ENCODE results near the gene MBD3L3.
"Not testable (repeated sequence)": the region's sequence is repeated elsewhere in the genome, so short reads cannot be mapped to it uniquely, and the experiment has no call there.

The MBD3L3 gene

DNA sequence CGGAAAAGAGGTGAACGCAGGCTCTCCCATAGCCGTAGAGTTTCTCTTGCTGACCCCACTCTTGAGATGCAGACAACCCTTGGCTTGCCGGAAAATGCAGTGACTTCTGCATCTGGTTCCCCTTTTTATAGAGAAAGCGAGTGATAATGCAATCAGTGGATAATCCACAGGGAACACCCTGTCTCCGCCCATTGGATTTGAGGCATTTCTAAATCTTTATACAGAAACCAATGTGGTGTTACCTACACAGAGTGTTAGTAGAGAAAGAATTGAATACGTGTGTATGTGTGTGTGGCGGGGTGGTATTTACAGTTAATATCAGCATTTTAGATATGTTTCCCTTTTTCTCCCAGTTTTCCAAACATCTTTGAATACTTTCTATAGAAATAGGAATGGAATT is at the start of gene MBD3L3:
MBD3L3 (minus strand) TSS at position 101 of the 400 bp plus-strand sequence; CDS start at position 30, 71 bp downstream.
- not testable (repeated sequence) for DNase-seq

DNA sequence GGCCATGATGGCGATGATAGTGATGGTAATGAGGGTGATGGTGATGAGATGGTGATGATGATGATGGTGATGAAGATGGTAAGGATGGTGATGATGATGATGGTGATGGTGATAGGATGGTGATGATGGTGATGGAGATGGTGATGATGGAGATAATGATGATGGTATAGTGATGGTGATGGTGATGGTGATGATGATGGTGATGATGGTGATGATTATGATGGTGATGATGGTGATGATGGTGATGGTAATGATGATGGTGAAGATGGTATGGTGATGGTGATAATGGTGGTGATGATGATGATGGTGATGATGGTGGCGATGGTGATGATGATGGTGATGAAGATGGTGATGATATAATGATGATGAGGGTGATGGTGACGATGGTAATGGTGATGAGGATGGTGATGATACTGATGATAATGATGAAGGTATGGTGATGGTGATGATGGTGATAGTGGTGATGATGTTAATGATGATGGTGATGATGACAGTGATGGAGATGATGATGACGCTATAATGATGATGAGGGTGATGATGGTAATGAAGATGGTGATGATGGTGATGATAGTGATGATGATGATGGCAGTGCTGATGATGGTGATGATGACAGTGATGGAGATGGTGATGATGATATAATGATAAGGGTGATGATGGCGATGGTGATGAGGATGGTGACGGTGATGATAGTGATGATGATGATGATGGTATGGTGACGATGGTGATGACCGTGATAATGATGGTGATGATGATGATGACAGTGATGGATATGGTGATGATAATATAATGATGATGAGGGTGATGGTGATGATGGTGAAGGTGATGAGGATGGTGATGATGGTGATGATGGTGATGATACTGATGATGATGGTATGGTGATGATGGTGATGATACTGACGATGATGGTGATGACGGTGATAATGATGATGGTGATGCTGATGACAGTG is 48.5 kb upstream of the MBD3L3 start:
- no peak for DNase-seq

DNA sequence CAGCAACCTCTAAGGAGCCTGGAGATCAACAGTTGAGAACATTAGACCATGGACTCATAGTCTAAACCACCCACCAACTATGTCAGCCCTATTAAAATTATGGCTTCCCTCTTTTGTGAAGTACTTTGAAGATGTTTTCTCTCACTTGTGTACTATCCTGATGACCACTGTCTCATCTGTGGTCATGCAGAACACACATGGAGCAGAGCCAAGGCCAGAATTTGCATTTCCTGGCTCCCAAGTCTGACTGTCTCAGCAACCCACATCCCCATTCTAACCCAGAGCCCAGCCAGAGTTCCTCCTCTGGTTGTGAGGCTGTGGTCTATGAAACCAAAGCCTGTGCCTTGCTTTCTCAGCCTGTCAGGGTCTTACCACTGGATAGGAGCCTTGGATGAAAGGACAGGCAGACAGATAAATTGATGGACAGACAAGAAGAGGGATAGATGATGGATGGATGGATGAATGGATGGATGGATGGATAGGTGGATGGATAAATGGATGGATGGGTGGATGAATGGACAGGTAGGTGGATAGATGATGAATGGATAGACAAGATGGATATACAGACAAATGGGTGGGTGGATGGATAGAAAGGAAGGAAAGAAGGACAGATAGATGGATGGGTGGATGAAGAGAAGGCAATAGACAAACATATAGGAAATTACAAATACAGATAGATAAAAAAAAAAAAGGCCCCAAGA is 46.4 kb upstream of the MBD3L3 start:
- DNase-seq = no peak

DNA sequence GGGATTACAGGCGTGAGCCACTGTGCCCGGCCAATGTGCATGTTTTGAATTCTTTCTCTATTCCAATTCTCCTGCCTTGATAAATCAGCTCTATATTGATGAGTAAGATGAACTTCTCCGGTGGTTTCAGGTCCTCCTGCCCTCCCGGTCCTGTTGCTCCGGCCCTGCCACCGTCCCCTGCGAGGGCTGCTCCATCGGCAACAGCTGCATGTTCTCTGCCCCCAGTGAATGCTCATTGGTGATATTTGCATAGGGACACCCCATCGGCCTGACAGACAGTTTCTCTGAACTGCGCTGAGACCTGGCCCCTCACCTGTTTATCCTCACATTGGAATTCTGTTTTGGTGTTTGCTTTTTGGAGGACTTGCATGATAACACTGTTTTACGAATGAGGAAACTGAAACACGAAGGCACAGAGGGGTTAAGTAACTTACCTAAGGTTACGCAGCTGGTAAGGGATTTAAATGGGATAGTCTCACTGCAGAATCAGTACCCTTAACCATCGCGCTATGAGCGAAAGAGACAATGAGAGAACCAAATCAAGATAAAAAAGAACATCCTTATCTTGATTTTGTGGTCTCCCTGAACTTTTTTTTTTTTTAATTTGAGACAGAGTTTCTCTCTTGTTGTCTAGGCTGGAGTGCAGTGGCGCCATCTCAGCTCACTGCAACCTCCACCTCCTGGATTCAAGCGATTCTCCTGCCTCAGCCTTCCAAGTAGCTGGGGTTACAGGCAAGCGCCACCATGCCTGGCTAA is 43.2 kb upstream of the MBD3L3 start:
- no peak for DNase-seq

DNA sequence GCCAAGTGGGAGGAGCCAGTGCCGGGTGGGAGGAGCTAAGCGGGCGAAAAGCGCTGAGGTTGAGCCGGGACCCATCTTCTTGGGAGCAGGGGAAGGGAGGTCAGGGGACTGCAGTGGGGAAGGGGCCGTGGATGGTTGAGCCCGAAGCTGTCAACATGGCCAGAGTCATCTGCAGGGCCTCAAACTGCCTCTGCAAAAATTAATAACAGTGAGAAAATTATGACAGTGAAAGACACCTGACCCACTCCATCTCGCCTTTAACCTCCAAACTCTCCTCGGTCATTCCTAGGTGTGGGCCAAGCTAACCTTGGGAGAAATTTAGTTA is 41.1 kb upstream of the MBD3L3 start:
- DNase-seq = no peak

DNA sequence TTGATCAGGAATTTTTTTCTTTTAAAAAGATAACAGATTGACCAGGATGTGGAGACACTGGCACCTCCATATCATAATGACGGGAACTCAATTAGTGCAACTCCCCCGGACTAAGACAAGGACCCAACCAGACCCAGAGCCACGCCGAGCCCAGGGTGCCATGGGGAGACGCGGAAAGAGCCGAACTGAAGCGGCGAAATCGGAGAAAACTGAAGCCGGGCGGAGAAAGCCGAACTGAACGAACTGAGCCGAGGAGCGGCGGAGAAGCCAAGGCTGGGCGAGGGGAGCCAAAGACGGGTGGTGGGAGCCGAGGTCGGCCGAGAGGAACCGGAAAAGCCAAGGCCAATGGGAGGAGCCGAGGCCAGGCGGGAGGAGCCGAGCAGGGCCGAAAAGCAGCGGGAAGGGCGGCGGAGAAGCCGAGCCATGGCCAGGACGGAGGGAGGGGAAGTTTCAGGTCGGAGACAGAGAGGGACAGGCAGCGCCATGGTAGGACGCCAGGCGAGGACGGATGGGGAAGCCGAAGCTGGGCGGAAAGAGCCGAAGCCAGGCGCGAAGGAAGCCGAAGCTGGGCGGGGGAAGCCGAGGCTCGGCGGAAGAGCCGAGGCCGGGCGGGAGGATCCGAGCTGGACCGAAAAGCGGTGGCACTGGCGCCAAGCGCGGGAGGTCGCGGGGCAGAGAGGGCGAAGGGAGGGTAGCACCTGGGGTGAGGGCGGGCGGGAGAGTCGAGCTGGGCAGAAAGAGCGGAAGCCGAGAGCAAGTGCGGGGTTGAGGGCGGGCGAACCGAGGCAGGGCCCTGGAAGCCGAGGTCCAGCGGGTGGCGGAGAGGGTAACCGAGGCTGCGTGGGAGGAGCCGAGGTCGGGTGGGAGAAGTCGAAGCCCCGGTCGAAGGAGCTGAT is 40.5 kb upstream of the MBD3L3 start:
- peak; percentile 90 for DNase-seq

DNA sequence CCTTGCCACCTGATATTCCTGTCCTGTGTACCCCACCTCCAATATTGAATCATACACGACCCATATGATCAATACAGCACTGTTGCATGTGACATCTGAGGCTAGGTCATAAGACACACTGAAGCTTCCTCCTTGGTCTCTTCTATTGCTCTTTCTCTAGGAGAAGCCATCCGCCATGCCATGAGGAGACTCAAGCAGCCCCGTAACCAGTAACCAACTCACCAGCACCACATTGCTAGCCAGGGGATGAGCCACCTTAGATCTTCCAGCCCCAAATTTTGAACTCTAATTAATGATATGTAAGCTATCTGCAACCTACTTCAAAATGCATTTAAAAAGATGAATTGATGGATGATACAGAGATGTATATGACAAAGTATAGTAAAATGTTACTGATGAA is 39.6 kb upstream of the MBD3L3 start:
- no peak for DNase-seq

DNA sequence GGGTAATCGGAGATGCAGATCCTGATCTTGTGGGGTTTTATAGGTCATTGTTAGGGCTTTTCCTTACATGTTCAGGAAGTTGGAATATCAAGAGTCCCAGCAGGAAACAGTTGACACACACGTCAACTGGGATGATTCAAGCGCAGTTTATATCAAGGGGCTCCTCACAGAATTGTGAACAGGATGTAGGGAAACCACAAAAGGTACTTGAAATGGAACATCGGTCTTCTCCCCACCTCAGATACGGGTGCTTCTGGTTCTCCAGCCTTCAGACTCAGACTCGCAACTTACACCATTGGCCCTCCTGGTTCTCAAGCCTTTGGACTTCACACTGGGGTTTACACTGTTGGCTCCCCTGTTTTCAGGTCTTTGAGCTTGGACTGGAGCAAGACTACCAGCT is 30.5 kb upstream of the MBD3L3 start:
- DNase-seq = no peak

DNA sequence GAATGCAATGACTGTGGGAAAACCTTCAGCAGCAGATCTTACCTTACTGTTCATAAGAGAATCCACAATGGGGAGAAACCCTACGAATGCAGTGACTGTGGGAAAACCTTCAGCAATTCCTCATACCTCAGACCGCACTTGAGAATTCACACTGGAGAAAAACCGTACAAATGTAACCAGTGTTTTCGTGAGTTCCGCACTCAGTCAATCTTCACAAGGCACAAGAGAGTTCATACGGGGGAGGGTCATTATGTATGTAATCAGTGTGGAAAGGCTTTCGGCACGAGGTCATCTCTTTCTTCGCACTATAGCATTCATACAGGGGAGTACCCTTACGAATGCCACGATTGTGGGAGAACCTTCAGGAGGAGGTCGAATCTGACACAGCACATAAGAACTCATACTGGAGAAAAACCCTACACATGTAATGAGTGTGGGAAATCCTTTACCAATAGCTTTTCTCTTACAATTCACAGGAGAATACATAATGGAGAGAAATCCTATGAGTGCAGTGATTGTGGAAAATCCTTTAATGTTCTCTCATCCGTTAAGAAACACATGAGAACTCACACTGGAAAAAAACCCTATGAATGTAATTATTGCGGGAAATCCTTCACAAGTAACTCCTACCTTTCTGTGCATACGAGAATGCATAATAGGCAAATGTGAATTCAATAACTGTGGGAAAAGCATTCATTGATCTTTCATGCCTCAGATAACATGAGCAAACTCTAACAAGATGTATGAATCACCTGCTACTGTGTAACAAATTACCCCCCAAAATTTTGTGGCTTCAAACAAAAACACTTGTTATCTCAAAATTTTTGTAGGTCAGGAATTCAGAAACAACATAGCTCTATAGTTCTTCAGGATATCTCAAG is 24.8 kb upstream of the MBD3L3 start:
- peak; percentile 39 for DNase-seq

DNA sequence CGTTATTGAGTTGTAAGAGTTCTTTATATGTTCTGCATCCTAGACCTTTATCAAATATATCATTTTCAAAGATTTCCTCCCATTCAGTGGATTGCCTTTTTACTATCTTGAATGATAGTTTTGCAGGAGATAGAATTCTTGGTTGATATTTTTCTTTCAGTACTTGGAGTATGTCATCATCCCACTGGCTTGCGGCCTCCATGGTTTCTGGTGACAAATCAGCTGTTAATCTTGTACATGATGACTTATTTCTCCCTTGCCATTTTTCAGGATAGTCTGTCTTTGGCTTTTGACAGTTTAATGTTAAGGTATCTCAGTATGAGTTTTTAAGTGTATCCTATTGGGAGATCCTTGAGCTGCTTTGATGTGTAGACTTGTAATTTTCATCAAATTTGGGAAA is 19.5 kb upstream of the MBD3L3 start:
- no peak for DNase-seq

DNA sequence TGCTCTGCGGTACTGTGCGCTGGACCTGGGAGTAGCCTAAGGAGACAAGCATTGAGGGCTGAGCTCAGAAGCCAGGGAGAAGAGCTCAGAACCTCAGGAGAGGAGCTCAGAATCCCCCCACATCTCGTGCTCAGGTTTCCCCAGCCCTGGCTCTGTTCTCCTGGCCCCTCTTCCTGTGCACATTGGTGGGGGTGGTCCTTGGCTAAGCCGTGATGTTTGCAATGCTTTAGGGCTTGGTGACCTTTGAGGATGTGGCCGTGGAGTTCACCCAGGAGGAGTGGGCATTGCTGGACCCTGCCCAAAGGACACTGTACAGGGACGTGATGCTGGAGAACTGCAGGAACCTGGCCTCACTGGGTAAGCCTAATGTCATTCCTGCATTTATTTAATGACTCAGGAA is 17.7 kb upstream of the MBD3L3 start:
- no peak for DNase-seq

DNA sequence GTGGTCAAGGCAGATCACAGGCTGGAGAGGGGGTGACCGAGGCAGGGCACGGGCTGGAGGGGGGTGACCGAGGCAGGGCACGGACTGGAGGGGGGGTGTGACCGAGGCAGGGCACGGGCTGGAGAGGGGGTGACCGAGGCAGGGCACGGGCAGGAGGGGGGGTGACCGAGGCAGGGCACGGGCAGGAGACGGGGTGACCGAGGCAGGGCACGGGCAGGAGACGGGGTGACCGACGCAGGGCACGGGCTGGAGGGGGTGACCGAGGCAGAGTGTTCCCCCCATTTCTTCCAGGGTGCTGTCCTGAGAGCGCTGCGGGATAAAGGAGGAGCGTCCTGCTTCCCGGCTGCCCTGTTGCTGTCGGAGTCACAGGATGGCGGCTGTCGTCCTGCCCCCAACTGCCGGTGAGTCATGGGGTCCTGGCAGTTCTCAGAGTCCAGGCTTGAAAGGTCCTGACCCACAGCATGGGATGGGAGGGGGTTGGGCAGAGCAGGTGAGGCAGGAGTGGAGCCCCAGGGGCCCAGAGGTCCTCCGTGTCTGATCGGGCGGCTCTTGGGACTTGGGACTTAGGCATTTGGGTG is 16.3 kb upstream of the MBD3L3 start:
- no peak for DNase-seq

DNA sequence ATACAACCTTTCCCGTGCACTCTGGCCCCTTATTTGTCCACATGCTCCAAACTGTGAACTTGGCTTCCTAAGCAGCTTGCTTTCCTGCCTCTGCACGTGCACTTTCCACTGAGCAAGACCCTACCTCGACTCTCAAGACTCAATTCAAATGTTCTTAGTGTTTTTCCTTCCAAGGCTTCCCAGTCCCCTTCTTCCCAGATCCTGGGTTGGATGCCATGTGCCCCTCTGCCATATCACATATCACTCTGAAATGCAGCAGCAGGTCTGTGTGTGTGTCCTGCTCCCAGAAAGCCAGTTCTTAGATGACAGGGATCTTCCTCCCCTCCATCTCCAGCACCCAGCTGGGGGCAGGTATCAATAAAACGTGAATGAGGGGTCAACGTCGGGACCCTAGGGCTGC is 14.1 kb upstream of the MBD3L3 start:
- DNase-seq = no peak

DNA sequence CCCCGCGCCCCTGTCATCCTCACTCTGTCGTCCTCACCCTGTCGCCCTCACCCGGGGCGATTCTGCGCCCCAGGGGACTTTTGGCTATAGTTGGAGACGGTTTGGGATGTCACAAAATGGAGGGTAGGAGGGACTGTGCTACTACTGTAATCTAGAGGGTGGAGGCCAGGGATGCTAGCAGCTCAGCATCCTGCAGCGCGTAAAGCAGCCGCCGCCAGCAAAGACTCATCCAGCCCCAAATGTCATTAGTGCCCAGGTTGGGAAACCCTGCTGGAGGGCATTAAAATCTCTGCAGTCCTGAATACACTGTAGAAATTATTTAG is 11.4 kb upstream of the MBD3L3 start:
- DNase-seq = no peak

DNA sequence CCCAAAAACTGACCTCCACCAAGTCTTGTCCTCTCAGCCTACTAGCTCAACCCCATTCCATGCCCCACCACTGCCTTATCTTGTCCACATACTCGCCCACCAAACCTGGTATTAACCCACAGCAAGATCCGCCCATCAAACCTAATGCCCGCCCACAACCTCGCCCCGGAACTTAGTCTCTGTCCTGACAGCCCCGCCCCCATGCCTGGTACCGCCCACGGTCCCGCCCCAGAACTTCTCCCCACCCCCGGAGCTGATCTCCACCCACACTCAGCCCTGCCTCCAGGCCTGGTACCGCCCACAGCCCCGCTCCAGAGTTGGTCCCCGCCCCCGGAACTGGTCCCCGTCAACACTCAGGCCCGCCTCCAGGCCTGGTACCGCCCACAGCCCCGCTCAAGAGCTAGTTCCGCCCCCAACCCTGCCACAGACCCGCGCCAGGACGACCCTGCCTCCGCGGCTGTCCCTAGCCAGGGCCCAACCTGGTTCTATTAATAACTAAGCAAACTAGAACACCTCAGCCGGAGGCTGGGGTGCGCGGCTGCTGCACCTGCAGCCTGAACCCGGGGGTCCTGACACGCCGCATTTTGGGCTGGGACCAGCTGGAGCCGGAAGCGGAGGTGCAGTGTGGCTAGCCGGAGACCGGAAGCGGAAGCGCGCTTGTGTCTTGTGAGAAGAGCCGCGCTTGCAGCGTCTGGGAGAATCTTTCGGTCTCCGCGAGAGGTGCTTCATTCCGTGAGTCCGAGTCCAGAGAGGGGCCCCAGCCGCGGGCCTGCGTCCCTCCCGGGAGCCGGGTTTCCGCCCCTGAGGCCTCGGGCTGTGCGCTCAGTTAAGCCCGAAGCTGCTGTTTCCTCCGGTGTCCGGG is 10.8 kb upstream of the MBD3L3 start, which contains the start of gene ZNF557:
ZNF557 (plus strand) TSS at position 662 of the 862 bp plus-strand sequence. CDS start 5,372 bp downstream, outside the sequence.
- DNase-seq = peak; percentile 96

DNA sequence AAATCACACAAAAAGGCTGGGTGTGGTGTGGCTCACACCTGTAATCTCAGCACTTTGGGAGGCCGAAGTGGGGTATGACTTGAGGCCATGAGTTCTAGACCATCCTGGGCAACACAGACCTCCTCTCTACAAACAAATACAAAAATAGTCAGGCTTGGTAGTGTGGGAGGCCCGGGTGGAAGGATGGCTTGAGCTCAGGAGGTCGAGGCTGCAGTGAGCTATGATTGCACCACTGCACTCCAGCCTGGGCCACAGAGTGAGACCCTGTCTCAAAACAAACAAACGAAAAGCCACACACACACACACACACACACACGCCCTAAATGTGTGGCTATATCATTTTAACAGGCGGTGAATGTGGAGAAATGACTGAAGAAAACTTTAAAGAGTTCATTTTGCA is 10.1 kb upstream of the MBD3L3 start:
- DNase-seq = no peak

DNA sequence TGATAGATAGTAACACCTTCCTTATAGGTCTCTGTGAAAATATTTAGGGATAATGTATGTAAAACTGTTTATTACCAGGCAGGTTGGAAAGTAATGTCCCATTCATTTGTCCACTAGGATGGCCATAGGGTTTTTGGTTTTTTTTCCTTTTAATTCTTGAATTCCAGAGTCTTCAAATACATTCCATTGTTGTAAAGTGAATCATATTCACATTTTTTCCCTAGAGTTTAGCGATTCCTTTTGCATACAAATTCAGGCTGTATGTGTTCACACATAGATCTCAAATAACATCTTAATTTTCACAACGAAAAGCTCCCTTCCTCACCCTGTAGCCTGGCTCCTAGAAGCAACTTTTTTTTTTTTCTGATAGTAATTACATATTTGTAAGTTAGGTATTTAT is 9.2 kb upstream of the MBD3L3 start:
- DNase-seq = peak; percentile 33

DNA sequence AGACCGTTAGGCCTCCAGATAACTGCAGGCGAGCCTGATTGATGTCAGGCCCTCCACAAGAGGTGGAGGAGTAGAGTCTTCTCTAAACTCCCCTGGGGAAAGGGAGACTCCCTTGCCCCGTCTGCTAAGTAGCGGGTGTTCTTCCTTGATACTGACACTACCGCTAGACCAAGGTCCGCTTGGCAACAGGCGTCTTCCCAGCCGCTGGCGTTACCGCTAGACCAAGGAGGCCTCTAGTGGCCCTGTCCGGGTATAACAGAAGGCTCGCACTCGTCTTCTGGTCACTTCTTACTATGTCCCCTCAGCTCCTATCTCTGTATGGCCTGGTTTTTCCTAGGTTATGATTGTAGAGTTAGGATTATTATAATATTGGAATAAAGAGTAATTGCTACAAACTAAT is 8.6 kb upstream of the MBD3L3 start:
- peak; percentile 10 for DNase-seq

DNA sequence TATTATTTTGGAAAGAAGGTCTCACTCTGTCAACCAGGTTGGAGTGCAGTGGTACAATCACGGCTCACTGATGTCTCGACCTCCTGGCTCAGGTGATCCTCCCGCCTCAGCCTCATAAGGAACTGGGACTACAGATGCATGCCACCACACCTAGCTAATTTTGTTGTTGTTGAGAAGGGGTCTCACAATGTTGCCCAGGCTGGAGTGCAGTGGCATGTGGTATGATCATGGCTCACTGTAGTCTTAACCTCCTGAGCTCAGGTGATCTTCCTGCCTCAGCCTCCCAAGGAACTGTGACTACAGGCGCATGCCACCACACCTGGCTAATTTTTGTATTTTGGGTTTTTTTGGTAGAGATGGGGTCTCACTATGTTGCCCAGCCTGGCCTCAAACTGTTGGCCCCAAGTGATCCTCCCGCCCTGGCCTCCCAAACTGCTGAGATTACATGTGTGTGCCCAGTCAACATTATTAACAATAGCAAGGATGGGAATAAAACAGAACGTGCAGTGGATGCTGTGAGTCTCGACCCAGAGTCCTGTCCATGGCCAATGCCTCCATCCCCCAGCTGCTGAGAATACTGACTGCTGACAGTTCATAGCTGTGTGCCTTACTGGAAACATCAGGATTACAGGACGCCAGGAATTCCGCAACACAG is 5.4 kb upstream of the MBD3L3 start:
- no peak for DNase-seq

DNA sequence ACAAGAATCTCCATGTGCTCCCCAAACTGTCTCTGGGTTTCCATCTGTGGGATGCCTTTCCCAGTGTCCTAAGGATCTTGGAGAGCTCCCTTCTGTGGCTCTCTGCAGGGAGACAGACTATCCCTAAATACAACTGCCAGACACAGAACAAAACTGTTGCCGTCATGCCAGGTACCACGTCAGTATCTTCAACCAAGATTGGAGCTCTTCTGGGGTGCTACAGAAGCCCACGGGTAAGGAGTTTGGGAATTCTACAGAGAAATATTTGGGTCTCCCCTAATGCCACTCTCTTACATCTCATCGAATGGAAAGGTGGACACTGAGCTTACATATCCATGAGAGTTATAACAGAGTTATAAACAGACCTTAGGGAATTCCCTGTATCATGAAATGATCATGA is 4.9 kb upstream of the MBD3L3 start:
- no peak for DNase-seq

All from fibroblast of skin of right biceps (primary cell).